Measurements from ENCODE around the gene CNDP1. TPM values are rescaled to one million over a fixed set of nuclear protein-coding genes. Genes with fewer than 3 reads are reported as not detected.

Gene CNDP1
- total RNA-seq, 1 donor = not detected

DNA sequence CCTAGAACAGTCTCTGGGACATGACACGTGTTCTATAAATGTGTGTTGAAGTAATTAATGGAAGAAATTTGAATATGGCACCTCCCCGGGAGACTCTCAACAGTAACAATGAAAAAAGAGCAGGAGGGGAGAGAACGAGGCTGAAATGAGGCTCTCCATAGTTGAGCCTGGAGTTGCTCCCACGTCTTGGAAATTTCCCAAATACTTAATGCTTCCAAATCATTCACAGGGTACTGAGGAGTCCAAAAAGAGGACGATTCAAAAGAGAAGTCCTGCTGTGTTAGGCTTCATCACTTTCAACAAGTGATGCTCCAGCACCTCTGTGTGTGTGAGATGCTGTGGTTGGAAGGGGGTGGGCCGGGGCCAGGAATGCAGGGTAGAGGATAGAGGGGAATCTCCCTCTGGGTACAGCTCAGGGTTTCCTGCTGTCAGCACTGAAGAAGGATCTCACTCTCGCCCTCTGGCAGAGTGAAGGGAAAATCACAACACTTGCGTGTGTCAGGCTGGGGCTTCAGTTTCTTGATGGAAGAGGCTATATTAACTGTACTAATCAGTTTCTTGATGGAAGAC, 45.3 kb downstream of the CNDP1 start:
- no peak for DNase-seq (ENCODE audit: low read depth)
- TF ChIP-seq, protein P1, sequence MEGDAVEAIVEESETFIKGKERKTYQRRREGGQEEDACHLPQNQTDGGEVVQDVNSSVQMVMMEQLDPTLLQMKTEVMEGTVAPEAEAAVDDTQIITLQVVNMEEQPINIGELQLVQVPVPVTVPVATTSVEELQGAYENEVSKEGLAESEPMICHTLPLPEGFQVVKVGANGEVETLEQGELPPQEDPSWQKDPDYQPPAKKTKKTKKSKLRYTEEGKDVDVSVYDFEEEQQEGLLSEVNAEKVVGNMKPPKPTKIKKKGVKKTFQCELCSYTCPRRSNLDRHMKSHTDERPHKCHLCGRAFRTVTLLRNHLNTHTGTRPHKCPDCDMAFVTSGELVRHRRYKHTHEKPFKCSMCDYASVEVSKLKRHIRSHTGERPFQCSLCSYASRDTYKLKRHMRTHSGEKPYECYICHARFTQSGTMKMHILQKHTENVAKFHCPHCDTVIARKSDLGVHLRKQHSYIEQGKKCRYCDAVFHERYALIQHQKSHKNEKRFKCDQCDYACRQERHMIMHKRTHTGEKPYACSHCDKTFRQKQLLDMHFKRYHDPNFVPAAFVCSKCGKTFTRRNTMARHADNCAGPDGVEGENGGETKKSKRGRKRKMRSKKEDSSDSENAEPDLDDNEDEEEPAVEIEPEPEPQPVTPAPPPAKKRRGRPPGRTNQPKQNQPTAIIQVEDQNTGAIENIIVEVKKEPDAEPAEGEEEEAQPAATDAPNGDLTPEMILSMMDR (IDR thresholded peaks at IDR 0.05; ENCODE audit: insufficient read depth, low read depth, low read length) = no peak
- H3K4me3 ChIP-seq (ENCODE audit: low read depth, low read length) = no peak overlapping the region

DNA sequence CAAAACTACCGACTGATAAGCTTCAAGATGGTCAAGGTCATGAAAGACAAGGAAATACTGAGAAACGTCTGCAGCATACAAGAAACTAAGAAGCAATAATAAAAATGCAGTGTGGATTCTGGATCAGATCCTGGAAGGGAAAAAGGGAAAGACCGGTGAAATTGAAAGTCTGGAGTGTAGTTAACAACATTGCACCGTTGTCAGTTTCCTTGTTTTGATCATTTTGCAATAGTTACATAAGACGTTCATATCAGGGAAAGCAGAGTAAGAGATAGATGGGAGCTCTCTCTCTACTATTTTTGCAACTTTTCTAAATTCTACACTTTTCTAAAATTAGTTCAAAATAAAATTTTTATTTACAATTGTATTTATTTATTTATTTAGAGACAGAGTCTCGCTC, 48.3 kb downstream of the CNDP1 start:
- H3K4me3 ChIP-seq (ENCODE audit: low read depth, low read length) = no peak overlapping the region
- TF ChIP-seq, protein P1 (IDR thresholded peaks at IDR 0.05; ENCODE audit: insufficient read depth, low read depth, low read length) = no peak
- no peak for DNase-seq (ENCODE audit: low read depth)

DNA sequence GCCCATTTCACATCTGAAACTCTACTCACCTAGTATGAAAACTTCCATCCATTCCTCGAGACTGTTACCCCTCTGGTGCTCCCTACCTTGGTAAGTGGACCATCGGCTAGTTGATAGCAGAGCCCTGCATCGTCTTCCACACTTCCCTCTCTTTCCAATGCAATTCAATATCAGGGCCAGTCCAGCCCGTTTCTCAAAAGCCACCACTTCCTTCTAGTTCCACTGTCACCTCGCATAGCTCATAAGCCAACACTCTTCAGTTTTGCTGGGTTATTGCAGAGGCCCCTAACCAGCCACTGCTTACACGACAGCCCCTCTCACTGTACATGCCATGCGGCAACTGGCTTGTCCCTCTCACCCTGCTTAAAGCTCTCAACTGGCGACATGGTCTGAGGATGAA, 53.1 kb downstream of the CNDP1 start:
- TF ChIP-seq, protein P1 (IDR thresholded peaks at IDR 0.05; ENCODE audit: insufficient read depth, low read depth, low read length) = no peak
- no peak overlapping the region for H3K4me3 ChIP-seq (ENCODE audit: low read depth, low read length)

DNA sequence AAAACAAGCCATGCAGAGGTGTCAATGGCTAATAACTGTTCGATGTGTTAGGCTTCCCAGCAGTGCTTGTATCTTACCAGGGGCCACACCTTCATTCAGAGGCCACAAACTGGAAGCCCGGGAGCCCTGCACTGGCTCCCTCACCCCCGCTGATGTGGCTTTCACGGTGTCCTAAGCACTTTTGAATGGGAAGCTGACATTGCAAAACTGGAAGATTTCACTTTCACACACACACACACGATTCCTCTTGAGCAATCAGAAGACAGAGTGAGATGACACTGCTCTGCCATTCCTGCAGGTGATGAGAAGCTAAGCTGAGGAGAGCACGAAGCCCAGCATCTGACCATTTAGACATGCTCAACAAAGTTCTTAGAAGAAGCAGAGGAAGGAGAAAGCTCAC, 54.7 kb downstream of the CNDP1 start:
- peak; percentile 17 for DNase-seq (ENCODE audit: low read depth)
- TF ChIP-seq, protein P1 (IDR thresholded peaks at IDR 0.05; ENCODE audit: insufficient read depth, low read depth, low read length) = no peak
- no peak overlapping the region for H3K4me3 ChIP-seq (ENCODE audit: low read depth, low read length)

More for the DNA sequence above, 53.1 kb downstream of the CNDP1 start:
- DNase-seq (ENCODE audit: low read depth) = no peak

DNA sequence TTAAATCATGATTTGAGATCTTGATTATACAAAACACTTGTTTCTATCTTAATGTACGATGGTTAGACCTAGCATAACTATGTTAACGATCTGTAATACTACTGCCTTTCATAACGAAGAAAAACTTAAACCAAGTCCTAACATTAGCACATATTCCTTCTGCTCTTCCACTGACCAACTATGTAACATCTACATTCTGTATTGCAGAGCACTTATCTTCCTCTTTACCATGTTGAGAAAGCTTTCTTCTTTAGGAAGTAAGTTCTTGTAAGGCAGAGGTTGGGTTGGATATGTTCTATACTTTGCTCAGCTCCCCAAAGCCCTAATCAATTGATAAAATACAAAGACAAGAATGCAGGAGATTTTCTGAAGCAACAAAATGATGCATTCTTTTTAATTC, 55.5 kb downstream of the CNDP1 start:
- TF ChIP-seq, protein P1 (IDR thresholded peaks at IDR 0.05; ENCODE audit: insufficient read depth, low read depth, low read length) = no peak

DNA sequence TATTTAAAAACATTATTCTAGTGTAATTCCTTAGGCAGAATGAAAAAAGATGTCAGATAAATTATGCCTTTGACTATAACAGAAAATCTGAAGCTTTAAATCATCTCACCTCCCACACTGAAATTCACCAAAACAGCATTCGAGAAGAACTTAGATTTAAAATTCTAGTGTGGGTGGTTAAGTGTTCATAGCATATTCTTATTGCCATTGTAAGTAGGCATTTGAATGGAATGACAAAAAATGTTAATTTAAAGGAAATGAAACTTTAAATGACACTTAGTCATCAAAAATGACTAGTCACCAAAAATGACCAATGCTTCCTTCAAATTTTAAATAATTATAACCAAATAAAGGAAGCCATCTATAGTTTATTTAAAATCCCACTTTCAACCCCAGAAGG, 56.4 kb downstream of the CNDP1 start:
- no peak overlapping the region for H3K4me3 ChIP-seq (ENCODE audit: low read depth, low read length)
- DNase-seq (ENCODE audit: low read depth) = no peak
- TF ChIP-seq, protein P1 (IDR thresholded peaks at IDR 0.05; ENCODE audit: insufficient read depth, low read depth, low read length) = no peak

More for the DNA sequence above, 55.5 kb downstream of the CNDP1 start:
- no peak overlapping the region for H3K4me3 ChIP-seq (ENCODE audit: low read depth, low read length)
- no peak for DNase-seq (ENCODE audit: low read depth)

DNA sequence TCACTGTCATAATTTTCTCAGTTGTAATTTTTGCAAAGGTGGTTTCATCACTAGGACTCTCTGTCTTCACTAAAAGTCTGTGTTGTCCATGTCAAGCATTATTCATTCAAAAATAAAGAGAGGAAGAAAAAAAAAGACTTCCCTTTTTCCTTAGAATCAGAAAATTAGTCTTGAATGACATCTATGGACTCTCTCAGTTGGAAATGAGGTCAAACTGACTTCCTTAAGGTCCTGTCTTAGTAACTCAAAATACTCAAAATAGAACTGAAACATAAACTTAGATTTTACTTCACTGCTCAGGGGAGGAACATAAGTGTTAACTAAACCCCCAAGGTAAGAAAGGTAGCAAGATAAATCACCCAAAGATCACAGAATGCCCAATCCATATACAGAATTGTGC, 61.1 kb downstream of the CNDP1 start:
- TF ChIP-seq, protein P1 (IDR thresholded peaks at IDR 0.05; ENCODE audit: insufficient read depth, low read depth, low read length) = no peak
- no peak overlapping the region for H3K4me3 ChIP-seq (ENCODE audit: low read depth, low read length)
- no peak for DNase-seq (ENCODE audit: low read depth)

All from fibroblast of villous mesenchyme (primary cell).